Endodermal cell (in vitro differentiated cells): ENCODE data around the gene ALDH3B2. TPM values are rescaled to one million over a fixed set of nuclear protein-coding genes. Genes with fewer than 3 reads are reported as not detected.
"Not testable (repeated sequence)": the region's sequence is repeated elsewhere in the genome, so short reads cannot be mapped to it uniquely, and the experiment has no call there.

Source experiments
- DNase-seq: peaks from one replicate; pipeline ENCODE4 v3.0.0-alpha.2; 2017
- H3K27ac ChIP-seq: 2 replicates; pipeline ENCODE4 v1.5.1; 2013; ENCODE audit warnings: mild to moderate bottlenecking, low read depth, low read length, moderate library complexity
- H3K27me3 ChIP-seq: 2 replicates; pipeline ENCODE4 v1.6.1; 2013; ENCODE audit warnings: mild to moderate bottlenecking, low read length, moderate library complexity; ENCODE audit not compliant: insufficient read depth, control insufficient read depth, poor library complexity, severe bottlenecking
- H3K36me3 ChIP-seq: 2 replicates; pipeline ENCODE4 v1.7.0; 2013; ENCODE audit warnings: mild to moderate bottlenecking, low read length, moderate library complexity; ENCODE audit not compliant: control insufficient read depth, insufficient read depth
- H3K4me1 ChIP-seq: one replicate; pipeline ENCODE4 v1.7.0; 2013; ENCODE audit warnings: low read length; ENCODE audit not compliant: control insufficient read depth, insufficient read depth
- H3K4me3 ChIP-seq: 2 replicates; pipeline ENCODE4 v1.5.1; 2013; ENCODE audit warnings: mild to moderate bottlenecking, low read length, moderate library complexity
- H3K9ac ChIP-seq: 2 replicates; pipeline ENCODE4 v1.6.1; 2013; ENCODE audit warnings: mild to moderate bottlenecking, low read length, moderate library complexity; ENCODE audit not compliant: poor library complexity, severe bottlenecking; ENCODE audit errors: extremely low read depth
- H3K9me3 ChIP-seq: 2 replicates; pipeline ENCODE4 v1.6.1; 2013; ENCODE audit warnings: mild to moderate bottlenecking, low read length, moderate library complexity; ENCODE audit not compliant: control insufficient read depth
- H3K27ac Mint-ChIP-seq: 2 replicates; pipeline ENCODE4 v1.8.0; 2020; ENCODE audit warnings: mixed read lengths
- H3K27me3 Mint-ChIP-seq: 2 replicates; pipeline ENCODE4 v1.8.0; 2021; ENCODE audit warnings: mild to moderate bottlenecking, mixed read lengths; ENCODE audit not compliant: insufficient read depth
- H3K36me3 Mint-ChIP-seq: 2 replicates; pipeline ENCODE4 v1.8.0; 2020; ENCODE audit warnings: low read depth, mixed read lengths
- H3K4me1 Mint-ChIP-seq: 2 replicates; pipeline ENCODE4 v1.8.0; 2020; ENCODE audit warnings: mixed read lengths
- H3K4me3 Mint-ChIP-seq: 2 replicates; pipeline ENCODE4 v1.8.0; 2020; ENCODE audit warnings: mild to moderate bottlenecking, moderate library complexity, mixed read lengths
- H3K9me3 Mint-ChIP-seq: 2 replicates; pipeline ENCODE4 v1.8.0; 2020; ENCODE audit warnings: mild to moderate bottlenecking, mixed read lengths
- WGBS, 2 experiments: methylation state at CpG; one replicate each; pipeline versions ENCODE4 v1.1.5 to v1.1.7; 2013; ENCODE audit warnings: missing lambda C conversion rate in 2 of 2, mixed read lengths in 1 of 2; ENCODE audit not compliant: insufficient coverage in 1 of 2, insufficient read length in 1 of 2; 5-methylcytosine and 5-hydroxymethylcytosine counted together
- total RNA-seq, 2 donors: library from RNA; stranded (reverse); fragmentation: NEBNext Ultra II Directional in 1 of 2; extraction: Animal tissue kit (Norgen Biotek cat#: 25700) in 1 of 2; gene quantifications; 2 replicates in 1 of 2; 3 replicates in 1 of 2; pipeline ENCODE4 v1.2.1, GENCODE V29; 2021
- TF ChIP-seq, protein P1 (sequence below): fragments of 200-600 bp; sonication (generic); conservative IDR thresholded peaks from 2 replicates; pipeline ENCODE4 v1.5.0; 2021; ENCODE audit warnings: antibody characterized with exemption, mild to moderate bottlenecking

The ALDH3B2 gene
- total RNA-seq, 2 donors from 2014 or later = not detected

- Mint-ChIP-seq H3K36me3 (no peaks in the 10 kb centered on the region), H3K27me3 (peaks cover 3% of the 10 kb centered on the region)
Measured at GRCh38 chr11:67662142-67662834, 12.1 kb downstream of the ALDH3B2 start.

DNA sequence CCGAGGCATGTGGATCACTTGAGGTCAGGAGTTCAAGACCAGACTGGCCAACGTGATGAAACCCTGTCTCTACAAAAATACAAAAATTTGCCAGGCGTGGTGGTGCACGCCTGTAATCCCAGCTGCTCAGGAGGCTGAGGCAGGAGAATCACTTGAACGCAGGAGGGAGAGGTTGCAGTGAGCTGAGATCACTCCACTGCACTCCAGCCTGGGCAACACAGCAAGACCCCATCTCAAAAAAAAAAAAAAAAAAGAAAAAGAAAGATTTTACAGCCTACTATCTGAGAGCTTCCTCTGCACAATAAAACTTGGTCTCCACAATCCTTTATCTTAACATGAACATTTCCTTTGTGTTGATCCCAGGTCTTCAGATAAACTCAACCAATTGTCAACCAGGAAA is 13.7 kb downstream of the ALDH3B2 start:
- H3K9ac ChIP-seq, H3K36me3 ChIP-seq, H3K27me3 ChIP-seq, H3K4me3 Mint-ChIP-seq, DNase-seq, H3K27me3 Mint-ChIP-seq, H3K27ac Mint-ChIP-seq, H3K4me1 ChIP-seq, H3K36me3 Mint-ChIP-seq, H3K27ac ChIP-seq, H3K4me3 ChIP-seq, H3K4me1 Mint-ChIP-seq: not testable (repeated sequence)
- peaks cover 21% of the 10 kb centered on the region for H3K9me3 ChIP-seq
- peaks cover 33% of the 10 kb centered on the region for H3K9me3 Mint-ChIP-seq
- 83 to 87% methylated on average over 4 to 5 of the region's 5 CpGs for WGBS, 2 experiments

More at GRCh38 chr11:67662142-67662834, 12.1 kb downstream of the ALDH3B2 start:
- TF ChIP-seq, protein P1, sequence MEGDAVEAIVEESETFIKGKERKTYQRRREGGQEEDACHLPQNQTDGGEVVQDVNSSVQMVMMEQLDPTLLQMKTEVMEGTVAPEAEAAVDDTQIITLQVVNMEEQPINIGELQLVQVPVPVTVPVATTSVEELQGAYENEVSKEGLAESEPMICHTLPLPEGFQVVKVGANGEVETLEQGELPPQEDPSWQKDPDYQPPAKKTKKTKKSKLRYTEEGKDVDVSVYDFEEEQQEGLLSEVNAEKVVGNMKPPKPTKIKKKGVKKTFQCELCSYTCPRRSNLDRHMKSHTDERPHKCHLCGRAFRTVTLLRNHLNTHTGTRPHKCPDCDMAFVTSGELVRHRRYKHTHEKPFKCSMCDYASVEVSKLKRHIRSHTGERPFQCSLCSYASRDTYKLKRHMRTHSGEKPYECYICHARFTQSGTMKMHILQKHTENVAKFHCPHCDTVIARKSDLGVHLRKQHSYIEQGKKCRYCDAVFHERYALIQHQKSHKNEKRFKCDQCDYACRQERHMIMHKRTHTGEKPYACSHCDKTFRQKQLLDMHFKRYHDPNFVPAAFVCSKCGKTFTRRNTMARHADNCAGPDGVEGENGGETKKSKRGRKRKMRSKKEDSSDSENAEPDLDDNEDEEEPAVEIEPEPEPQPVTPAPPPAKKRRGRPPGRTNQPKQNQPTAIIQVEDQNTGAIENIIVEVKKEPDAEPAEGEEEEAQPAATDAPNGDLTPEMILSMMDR = no peak
- Histone ChIP-seq H3K4me1 (no peaks in the 10 kb centered on the region), H3K27ac (no peak overlapping the region), H3K36me3 (no peaks in the 10 kb centered on the region), H3K9ac (no peak overlapping the region), H3K4me3 (no peak overlapping the region), H3K27me3 (no peaks in the 10 kb centered on the region), H3K9me3 (peaks cover 6% of the 10 kb centered on the region)
- H3K27ac Mint-ChIP-seq = no peak overlapping the region
- 97 to 98% methylated on average over 11 to 12 of the region's 12 CpGs for WGBS, 2 experiments
- no peak overlapping the region for H3K4me3 Mint-ChIP-seq
- no peak for DNase-seq
- H3K4me1 Mint-ChIP-seq = no peaks in the 10 kb centered on the region
- H3K9me3 Mint-ChIP-seq = peaks cover 19% of the 10 kb centered on the region

GRCh38 chr11:67659651-67660165 is 14.7 kb downstream of the ALDH3B2 start:
- WGBS, 2 experiments = 65% methylated on average over 4 of the region's 5 CpGs; no CpG with 5 or more reads in 1 of the 2 experiments
- TF ChIP-seq, protein P1 = peak; percentile 42

More at GRCh38 chr11:67659651-67660165, 14.7 kb downstream of the ALDH3B2 start:
- not testable (repeated sequence) for H3K36me3 ChIP-seq, DNase-seq, H3K4me1 Mint-ChIP-seq, H3K4me3 Mint-ChIP-seq, H3K27ac Mint-ChIP-seq, H3K4me3 ChIP-seq, H3K9ac ChIP-seq, H3K4me1 ChIP-seq, H3K27me3 ChIP-seq, H3K27ac ChIP-seq, H3K27me3 Mint-ChIP-seq, H3K36me3 Mint-ChIP-seq
- peaks cover 25% of the 10 kb centered on the region for H3K9me3 ChIP-seq
- H3K9me3 Mint-ChIP-seq = peaks cover 39% of the 10 kb centered on the region
